Prostate gland (tissue), 2 donors: ENCODE data around the gene FBXL7.

Experiments
- CTCF ChIP-seq, 4 experiments: fragments of 200-600 bp in 2 of 4; fragments of 450-650 bp in 2 of 4; sonication (generic) in 2 of 4; IDR thresholded peaks; 1 replicate in 3 of 4; 2 replicates in 1 of 4; pipeline ENCODE4 v1.5.1; 2016 to 2019; ENCODE audit warnings: antibody characterized with exemption in 4 of 4, mild to moderate bottlenecking in 2 of 4, moderate library complexity in 2 of 4
- POLR2A ChIP-seq: fragments of 450-650 bp; IDR thresholded peaks from one replicate; pipeline ENCODE4 v1.6.1; 2016; ENCODE audit warnings: antibody characterized with exemption, mild to moderate bottlenecking
- POLR2AphosphoS5 ChIP-seq: sonication (generic); formaldehyde crosslinking; IDR thresholded peaks from one replicate; pipeline ENCODE4 v1.6.1; 2017; ENCODE audit warnings: antibody characterized with exemption

GRCh38 chr5:15452781-15453180 is 47.2 kb upstream of the FBXL7 start:
- TF ChIP-seq CTCF (IDR thresholded peaks at IDR 0.05) (no peak), POLR2AphosphoS5 (no peak), POLR2A (no peak)
